ENCODE data around the gene SATB2. TPM values are rescaled to one million over a fixed set of nuclear protein-coding genes. Genes with fewer than 3 reads are reported as not detected.
A peak's percentile ranks its signal among the peaks of the same experiment; 100 is the strongest.

Gene SATB2
- total RNA-seq, 1 donor from 2014 or later, result 2.7 TPM

- TF ChIP-seq CTCF (conservative IDR thresholded peaks at IDR 0.05; ENCODE audit: low read depth, low read length), result peak; percentile 22
- peak; percentile 26 for DNase-seq (ENCODE audit: low read depth)
- no peak overlapping the region for H3K4me3 ChIP-seq (ENCODE audit: low read depth, low read length)
These were observed 196.5 kb downstream of the SATB2 start for GRCh38 chr2:199261239-199261638.

- DNase-seq (ENCODE audit: low read depth), result no peak
- H3K4me3 ChIP-seq (ENCODE audit: low read depth, low read length), result no peak overlapping the region
- TF ChIP-seq CTCF (conservative IDR thresholded peaks at IDR 0.05; ENCODE audit: low read depth, low read length), result no peak
These were observed 198.1 kb downstream of the SATB2 start for GRCh38 chr2:199259671-199260070.

- no peak for DNase-seq (ENCODE audit: low read depth)
- peak; percentile 76 for TF ChIP-seq CTCF (conservative IDR thresholded peaks at IDR 0.05; ENCODE audit: low read depth, low read length)
- no peak overlapping the region for H3K4me3 ChIP-seq (ENCODE audit: low read depth, low read length)
These were observed 199.4 kb downstream of the SATB2 start for GRCh38 chr2:199258291-199258690.

- H3K4me3 ChIP-seq (ENCODE audit: low read depth, low read length), result no peak overlapping the region
- no peak for TF ChIP-seq CTCF (conservative IDR thresholded peaks at IDR 0.05; ENCODE audit: low read depth, low read length)
- no peak for DNase-seq (ENCODE audit: low read depth)
These were observed 200.2 kb downstream of the SATB2 start for GRCh38 chr2:199257261-199258224.

GRCh38 chr2:199230091-199230490 lies 227.6 kb downstream of the SATB2 start:
- TF ChIP-seq CTCF (conservative IDR thresholded peaks at IDR 0.05; ENCODE audit: low read depth, low read length), result no peak
- no peak for DNase-seq (ENCODE audit: low read depth)
- H3K4me3 ChIP-seq (ENCODE audit: low read depth, low read length), result no peak overlapping the region

- no peak for TF ChIP-seq CTCF (conservative IDR thresholded peaks at IDR 0.05; ENCODE audit: low read depth, low read length)
- DNase-seq (ENCODE audit: low read depth), result peak; percentile 59
- H3K4me3 ChIP-seq (ENCODE audit: low read depth, low read length), result no peak overlapping the region
These were observed 228.6 kb downstream of the SATB2 start for GRCh38 chr2:199228887-199229819.
